K562 (cell line): ENCODE results near the gene HSPA5. TPM values are rescaled to one million over a fixed set of nuclear protein-coding genes. Genes with fewer than 3 reads are reported as not detected.

ENCODE experiments used
- HEY1 ChIP-seq: fragments of 250-450 bp; sonication (Bioruptor Pico); IDR thresholded peaks from 2 replicates; pipeline ENCODE4 v1.5.0; 2020; ENCODE audit warnings: mild to moderate bottlenecking, moderate library complexity, borderline replicate concordance
- LCOR ChIP-seq: sonication (generic); formaldehyde crosslinking; IDR thresholded peaks from 2 replicates; pipeline ENCODE4 v1.8.0; 2022; ENCODE audit warnings: mild to moderate bottlenecking, missing genetic modification reagents
- NCOA1 ChIP-seq: fragments of 450-650 bp; IDR thresholded peaks from 2 replicates; pipeline ENCODE4 v1.6.1; 2016; ENCODE audit warnings: low read depth
- OTX1 ChIP-seq: fragments of 450-650 bp; formaldehyde crosslinking; IDR thresholded peaks from 2 replicates; pipeline ENCODE4 v1.4.0; 2022; ENCODE audit warnings: mild to moderate bottlenecking
- polyA plus RNA-seq, 8 experiments: library from polyadenylated mRNA; depleted of rRNA in 4 of 8; stranded (reverse) in 5 of 8; unstranded in 3 of 8; fragments of >200 nt; fragmentation: Nextera tagmentation in 2 of 8; fragmentation: Illumina TruSeq in 1 of 8; extraction: Ambion mirVana in 2 of 8; extraction: Trizol in 1 of 8; gene quantifications; 2 replicates each; pipeline versions ENCODE4 v1.2.1 to v1.2.3, GENCODE V29; 2011 to 2014; ENCODE audit warnings: inconsistent platforms in 1 of 8, missing spikeins in 1 of 8
- total RNA-seq, 7 experiments: library from RNA; depleted of rRNA in 6 of 7; stranded (reverse); fragments of >200 nt in 6 of 7; fragmentation: Illumina TruSeq in 2 of 7; extraction: Trizol in 2 of 7; gene quantifications; 2 replicates each; pipeline versions ENCODE4 v1.2.1 to v1.2.3, GENCODE V29; 2011 to 2021; ENCODE audit warnings: low replicate concordance in 1 of 7
- TF ChIP-seq, protein P1 (sequence below): fragments of 250-450 bp; sonication (Bioruptor Pico); IDR thresholded peaks from 2 replicates; pipeline ENCODE4 v1.5.1; 2021; ENCODE audit warnings: mild to moderate bottlenecking
- TF ChIP-seq, protein P2 (sequence below): fragments of 200-800 bp; sonication (Bioruptor generic); IDR thresholded peaks from 2 replicates; pipeline ENCODE4 v1.6.1; 2017; ENCODE audit warnings: missing genetic modification characterization, missing compliant biosample characterization
- TF ChIP-seq, protein P3 (sequence below): sonication (generic); formaldehyde crosslinking; IDR thresholded peaks from 2 replicates; pipeline ENCODE4 v1.9.0; 2022; ENCODE audit warnings: mild to moderate bottlenecking, missing genetic modification reagents
- TF ChIP-seq, protein P4 (sequence below), 2 experiments: fragments of 250-450 bp in 1 of 2; fragments of 450-650 bp in 1 of 2; sonication (Bioruptor Pico) in 1 of 2; IDR thresholded peaks; 2 replicates each; pipeline versions ENCODE4 v1.6.1 to v1.8.0; 2016 to 2021; ENCODE audit warnings: mild to moderate bottlenecking in 2 of 2, moderate library complexity in 2 of 2, missing compliant biosample characterization in 1 of 2, missing genetic modification characterization in 1 of 2
- TF ChIP-seq, protein P5 (sequence below): fragments of 250-450 bp; sonication (Bioruptor Pico); IDR thresholded peaks from 2 replicates; pipeline ENCODE4 v1.8.0; 2022; ENCODE audit warnings: moderate library complexity, mild to moderate bottlenecking, inconsistent platforms

The HSPA5 gene
- total and polyA plus RNA-seq, 9 of the 15 experiments (the other 6 are each of a cell fraction or from before 2014, with no cell fraction given): 48.0 to 265 (median 113) TPM

DNA sequence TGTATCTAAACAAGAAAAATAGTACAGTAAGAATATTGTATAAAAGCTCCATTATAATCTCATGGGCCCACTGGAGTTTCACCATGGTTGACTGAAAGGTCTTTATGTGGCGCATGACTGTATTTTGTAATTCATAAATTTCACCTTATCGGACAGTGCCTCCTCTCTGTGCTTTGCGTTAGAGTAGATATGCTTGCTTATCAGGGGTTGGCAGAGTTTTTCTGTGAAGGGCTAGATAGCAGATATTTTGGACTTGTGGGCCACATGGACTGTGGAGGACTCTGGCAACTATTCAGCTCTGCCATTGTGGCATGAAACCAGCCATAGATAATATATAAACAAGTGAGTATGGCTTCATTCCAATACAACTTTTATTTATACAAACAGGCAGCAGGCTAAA lies 43.7 kb upstream of the HSPA5 start (continued):
- TF ChIP-seq, protein P1, sequence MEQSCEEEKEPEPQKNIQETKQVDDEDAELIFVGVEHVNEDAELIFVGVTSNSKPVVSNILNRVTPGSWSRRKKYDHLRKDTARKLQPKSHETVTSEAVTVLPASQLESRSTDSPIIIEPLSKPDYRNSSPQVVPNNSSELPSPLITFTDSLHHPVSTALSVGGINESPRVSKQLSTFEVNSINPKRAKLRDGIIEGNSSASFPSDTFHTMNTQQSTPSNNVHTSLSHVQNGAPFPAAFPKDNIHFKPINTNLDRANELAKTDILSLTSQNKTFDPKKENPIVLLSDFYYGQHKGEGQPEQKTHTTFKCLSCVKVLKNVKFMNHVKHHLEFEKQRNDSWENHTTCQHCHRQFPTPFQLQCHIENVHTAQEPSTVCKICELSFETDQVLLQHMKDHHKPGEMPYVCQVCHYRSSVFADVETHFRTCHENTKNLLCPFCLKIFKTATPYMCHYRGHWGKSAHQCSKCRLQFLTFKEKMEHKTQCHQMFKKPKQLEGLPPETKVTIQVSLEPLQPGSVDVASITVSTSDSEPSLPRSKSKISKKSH (CRISPR knock-in tag): no peak
- TF ChIP-seq, protein P2, sequence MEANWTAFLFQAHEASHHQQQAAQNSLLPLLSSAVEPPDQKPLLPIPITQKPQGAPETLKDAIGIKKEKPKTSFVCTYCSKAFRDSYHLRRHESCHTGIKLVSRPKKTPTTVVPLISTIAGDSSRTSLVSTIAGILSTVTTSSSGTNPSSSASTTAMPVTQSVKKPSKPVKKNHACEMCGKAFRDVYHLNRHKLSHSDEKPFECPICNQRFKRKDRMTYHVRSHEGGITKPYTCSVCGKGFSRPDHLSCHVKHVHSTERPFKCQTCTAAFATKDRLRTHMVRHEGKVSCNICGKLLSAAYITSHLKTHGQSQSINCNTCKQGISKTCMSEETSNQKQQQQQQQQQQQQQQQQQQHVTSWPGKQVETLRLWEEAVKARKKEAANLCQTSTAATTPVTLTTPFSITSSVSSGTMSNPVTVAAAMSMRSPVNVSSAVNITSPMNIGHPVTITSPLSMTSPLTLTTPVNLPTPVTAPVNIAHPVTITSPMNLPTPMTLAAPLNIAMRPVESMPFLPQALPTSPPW (CRISPR knock-in tag): peak; percentile 83
- peak; percentile 97 for TF ChIP-seq HEY1 (CRISPR knock-in tag)
- peak; percentile 93 for TF ChIP-seq NCOA1
- peak; percentile 94 for TF ChIP-seq LCOR (CRISPR knock-in tag)
- 0 out of 2 replicates have a peak, but pooled peaks have one; percentile 35 for TF ChIP-seq OTX1 (CRISPR knock-in tag)
- TF ChIP-seq, protein P3, sequence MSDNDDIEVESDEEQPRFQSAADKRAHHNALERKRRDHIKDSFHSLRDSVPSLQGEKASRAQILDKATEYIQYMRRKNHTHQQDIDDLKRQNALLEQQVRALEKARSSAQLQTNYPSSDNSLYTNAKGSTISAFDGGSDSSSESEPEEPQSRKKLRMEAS (CRISPR knock-in tag): peak; percentile 81; the same call in 1 of the 2 replicates
- TF ChIP-seq, protein P4, sequence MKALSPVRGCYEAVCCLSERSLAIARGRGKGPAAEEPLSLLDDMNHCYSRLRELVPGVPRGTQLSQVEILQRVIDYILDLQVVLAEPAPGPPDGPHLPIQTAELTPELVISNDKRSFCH (CRISPR knock-in tag; IDR thresholded peaks at IDR 0.05): no peak
- TF ChIP-seq, protein P4 (tag; IDR thresholded peaks at IDR 0.05): peak; percentile 73; the same call in 1 of the 2 replicates
- TF ChIP-seq, protein P5, sequence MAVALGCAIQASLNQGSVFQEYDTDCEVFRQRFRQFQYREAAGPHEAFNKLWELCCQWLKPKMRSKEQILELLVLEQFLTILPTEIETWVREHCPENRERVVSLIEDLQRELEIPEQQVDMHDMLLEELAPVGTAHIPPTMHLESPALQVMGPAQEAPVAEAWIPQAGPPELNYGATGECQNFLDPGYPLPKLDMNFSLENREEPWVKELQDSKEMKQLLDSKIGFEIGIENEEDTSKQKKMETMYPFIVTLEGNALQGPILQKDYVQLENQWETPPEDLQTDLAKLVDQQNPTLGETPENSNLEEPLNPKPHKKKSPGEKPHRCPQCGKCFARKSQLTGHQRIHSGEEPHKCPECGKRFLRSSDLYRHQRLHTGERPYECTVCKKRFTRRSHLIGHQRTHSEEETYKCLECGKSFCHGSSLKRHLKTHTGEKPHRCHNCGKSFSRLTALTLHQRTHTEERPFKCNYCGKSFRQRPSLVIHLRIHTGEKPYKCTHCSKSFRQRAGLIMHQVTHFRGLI (CRISPR knock-in tag): peak; percentile 86; the same call in 1 of the 2 replicates
